Transverse colon (tissue), 4 donors: ENCODE measurements around the gene CT47A1. TPM values are rescaled to one million over a fixed set of nuclear protein-coding genes. Genes with fewer than 3 reads are reported as not detected.
"Not testable (repeated sequence)": the region's sequence is repeated elsewhere in the genome, so short reads cannot be mapped to it uniquely, and the experiment has no call there.

Source experiments
- DNase-seq: peaks from one replicate; pipeline ENCODE4 v3.0.0-alpha.2; 2019
- H3K27ac ChIP-seq, 4 donors: fragments of 200-600 bp; sonication (generic); 2 replicates each; pipeline ENCODE4 v1.5.1; 2016 to 2018; ENCODE audit warnings: inconsistent platforms in 4 of 4
- H3K27me3 ChIP-seq: fragments of 200-600 bp; sonication (generic); 2 replicates; pipeline ENCODE4 v1.5.1; 2017; ENCODE audit warnings: inconsistent platforms
- H3K36me3 ChIP-seq, 4 donors: fragments of 200-600 bp; sonication (generic); 2 replicates each; pipeline ENCODE4 v1.5.1; 2017 to 2019; ENCODE audit warnings: inconsistent platforms in 4 of 4
- H3K4me1 ChIP-seq, 4 donors: fragments of 200-600 bp; sonication (generic); 2 replicates each; pipeline ENCODE4 v1.5.1; 2017 to 2020; ENCODE audit warnings: inconsistent platforms in 4 of 4
- H3K4me3 ChIP-seq, 4 donors: fragments of 200-600 bp; sonication (generic); 1 replicate in 1 of 4; 2 replicates in 3 of 4; pipeline versions ENCODE4 v1.5.1 to v1.6.1; 2017 to 2019; ENCODE audit warnings: inconsistent platforms in 4 of 4
- H3K9me3 ChIP-seq, 2 donors: fragments of 200-600 bp; sonication (generic); 2 replicates each; pipeline ENCODE4 v1.5.1; 2017 to 2019; ENCODE audit warnings: inconsistent platforms in 2 of 2
- CTCF ChIP-seq, 5 experiments: fragments of 200-600 bp in 3 of 5; fragments of 450-650 bp in 2 of 5; sonication (generic) in 3 of 5; IDR thresholded peaks; 1 replicate in 2 of 5; 2 replicates in 3 of 5; pipeline ENCODE4 v1.5.1; 2016 to 2017; ENCODE audit warnings: antibody characterized with exemption in 5 of 5, inconsistent platforms in 3 of 5, mild to moderate bottlenecking in 2 of 5, moderate library complexity in 1 of 5
- EP300 ChIP-seq: sonication (generic); formaldehyde crosslinking; IDR thresholded peaks from one replicate; pipeline ENCODE4 v1.6.1; 2017; ENCODE audit warnings: antibody characterized with exemption, low read depth
- POLR2A ChIP-seq: fragments of 450-650 bp; IDR thresholded peaks from one replicate; pipeline ENCODE4 v1.6.1; 2016; ENCODE audit warnings: antibody characterized with exemption, mild to moderate bottlenecking, moderate library complexity
- POLR2AphosphoS5 ChIP-seq, 3 donors: sonication (generic); formaldehyde crosslinking; IDR thresholded peaks; one replicate each; pipeline ENCODE4 v1.6.1; 2016; ENCODE audit warnings: antibody characterized with exemption in 3 of 3
- WGBS, 2 donors: methylation state at CpG; one replicate each; pipeline ENCODE4 v1.1.5; 2018; ENCODE audit warnings: low coverage in 1 of 2; 5-methylcytosine and 5-hydroxymethylcytosine counted together
- in situ Hi-C, 4 donors: fragments of 200-750 bp; cut with MboI; loops; one replicate each; pipeline versions ENCODE4 v1.15.0 to v1.15.1; 2017; ENCODE audit warnings: low sequenced_read_pairs in 3 of 4, low pct_ligation_motif_present in 1 of 4, low pct_unique_long_range_greater_than_20kb in 1 of 4
- intact Hi-C: fragments of 100-400 bp; cut with DNase I; formaldehyde crosslinking; loops from one replicate; pipeline ENCODE4 v1.15.1; 2023; ENCODE audit warnings: low total_unique reads
- total RNA-seq, 4 donors: library from RNA; depleted of rRNA; stranded (reverse); fragments of >200 nt; gene quantifications; one replicate each; pipeline ENCODE4 v1.1.0, GENCODE V29; 2016

The CT47A1 gene
- total RNA-seq = not detected

GRCh38 chrX:120985660-120986059 is at the start of gene CT47A1:
CT47A1 (minus strand) TSS chrX:120985760; CDS start chrX:120985529, 231 bp downstream.
- H3K36me3 ChIP-seq, DNase-seq, H3K4me1 ChIP-seq, H3K4me3 ChIP-seq, H3K9me3 ChIP-seq, in situ Hi-C loops, intact Hi-C loops, H3K27me3 ChIP-seq, H3K27ac ChIP-seq: not testable (repeated sequence)
- no CpG with 5 or more reads among the region's 8 CpGs for WGBS, 2 donors

- H3K4me1 ChIP-seq = no peaks in the 10 kb centered on the region
- no peaks in the 10 kb centered on the region for H3K9me3 ChIP-seq
- H3K36me3 ChIP-seq = no peaks in the 10 kb centered on the region
- intact Hi-C loops = no loop called here
- no peak overlapping the region for H3K4me3 ChIP-seq
- no peak for TF ChIP-seq POLR2A
- TF ChIP-seq EP300 = no peak
- no peak for TF ChIP-seq CTCF (IDR thresholded peaks at IDR 0.05)
- TF ChIP-seq POLR2AphosphoS5 (IDR thresholded peaks at IDR 0.05) = no peak
- H3K27ac ChIP-seq = no peak overlapping the region
- no peaks in the 10 kb centered on the region for H3K27me3 ChIP-seq
- DNase-seq = no peak
- in situ Hi-C loops = no loop called here
- WGBS, 2 donors = 51% methylated on average over 2 of the region's 2 CpGs; no CpG with 5 or more reads in 1 of the 2 donors
Observed at GRCh38 chrX:121032531-121032930, 47.0 kb upstream of the CT47A1 start.

- H3K27me3 ChIP-seq = no peaks in the 10 kb centered on the region
- no peak overlapping the region for H3K4me3 ChIP-seq
- no peaks in the 10 kb centered on the region for H3K4me1 ChIP-seq
- no peak overlapping the region for H3K27ac ChIP-seq
- intact Hi-C loops = no loop called here
- TF ChIP-seq POLR2A = no peak
- no peak for TF ChIP-seq EP300
- no peak for TF ChIP-seq POLR2AphosphoS5 (IDR thresholded peaks at IDR 0.05)
- no peak for TF ChIP-seq CTCF (IDR thresholded peaks at IDR 0.05)
- no peaks in the 10 kb centered on the region for H3K9me3 ChIP-seq
- in situ Hi-C loops = no loop called here
- no peak for DNase-seq
- 96% methylated on average over 4 of the region's 4 CpGs; no CpG with 5 or more reads in 1 of the 2 donors for WGBS, 2 donors
- H3K36me3 ChIP-seq = no peaks in the 10 kb centered on the region
Observed at GRCh38 chrX:121030083-121030482, 44.5 kb upstream of the CT47A1 start.

- intact Hi-C loops (no loop called here), in situ Hi-C loops (no loop called here)
- Histone ChIP-seq H3K36me3 (no peaks in the 10 kb centered on the region), H3K27ac (no peak overlapping the region), H3K4me1 (no peaks in the 10 kb centered on the region), H3K4me3 (no peak overlapping the region), H3K27me3 (no peaks in the 10 kb centered on the region), H3K9me3 (no peaks in the 10 kb centered on the region)
- no peak for DNase-seq
- WGBS, 2 donors = 75 to 100% methylated on average over 1 of the region's 1 CpG
- no peak for TF ChIP-seq CTCF (IDR thresholded peaks at IDR 0.05)
- TF ChIP-seq POLR2A = no peak
- TF ChIP-seq POLR2AphosphoS5 (IDR thresholded peaks at IDR 0.05) = no peak
- TF ChIP-seq EP300 = no peak
Observed at GRCh38 chrX:121028419-121028818, 42.9 kb upstream of the CT47A1 start.

GRCh38 chrX:121014826-121015225 is 29.3 kb upstream of the CT47A1 start:
- WGBS, 2 donors = 88% methylated on average over 2 of the region's 2 CpGs; no CpG with 5 or more reads in 1 of the 2 donors
- intact Hi-C loops = no loop called here

More at GRCh38 chrX:121014826-121015225, 29.3 kb upstream of the CT47A1 start:
- Histone ChIP-seq H3K27me3 (no peaks in the 10 kb centered on the region), H3K4me3 (no peak overlapping the region), H3K36me3 (no peaks in the 10 kb centered on the region), H3K4me1 (no peaks in the 10 kb centered on the region), H3K27ac (no peak overlapping the region), H3K9me3 (no peaks in the 10 kb centered on the region)
- DNase-seq = no peak
- in situ Hi-C loops = no loop called here
- TF ChIP-seq EP300 = no peak
- no peak for TF ChIP-seq POLR2A
- no peak for TF ChIP-seq CTCF (IDR thresholded peaks at IDR 0.05)
- no peak for TF ChIP-seq POLR2AphosphoS5 (IDR thresholded peaks at IDR 0.05)
